ENCODE data around the gene STIMATE. TPM values are rescaled to one million over a fixed set of nuclear protein-coding genes. Genes with fewer than 3 reads are reported as not detected.

STIMATE gene
- total RNA-seq, 1 donor from 2014 or later, result 12.1 TPM

DNA sequence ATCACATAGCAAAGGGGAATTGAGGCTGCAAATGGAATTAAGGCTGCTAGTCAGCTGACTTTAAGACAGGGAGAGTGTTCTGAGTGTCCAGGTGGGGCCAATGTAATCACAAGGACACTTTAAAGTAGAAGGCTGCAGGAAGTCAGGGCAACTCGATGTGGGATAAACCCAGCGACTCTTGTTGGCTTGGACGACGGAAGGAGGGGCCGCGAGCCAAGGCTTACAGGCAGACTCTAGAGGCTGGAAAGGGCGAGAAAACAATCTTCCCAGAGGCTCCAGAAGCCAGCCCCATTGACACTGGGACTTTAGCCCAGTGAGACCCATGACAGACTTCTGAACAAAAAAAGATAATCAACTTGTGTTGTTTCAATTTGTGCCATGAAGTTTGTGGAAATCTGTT, 49.6 kb downstream of the STIMATE start:
- H3K9me3 Mint-ChIP-seq (ENCODE audit: unreplicated experiment), result no peaks in the 10 kb centered on the region
- no peak overlapping the region for H3K27ac Mint-ChIP-seq (ENCODE audit: unreplicated experiment)
- H3K27me3 Mint-ChIP-seq (ENCODE audit: low read depth, unreplicated experiment), result peaks cover 2% of the 10 kb centered on the region
- Histone ChIP-seq H3K36me3 (ENCODE audit: insufficient read depth, low read length) (no peaks in the 10 kb centered on the region), H3K27me3 (ENCODE audit: insufficient read depth, low read length) (no peaks in the 10 kb centered on the region), H2AFZ (ENCODE audit: low read depth, low read length) (no peak overlapping the region), H4K20me1 (ENCODE audit: insufficient read depth, low read length) (peaks cover 4% of the 10 kb centered on the region), H3K9me3 (ENCODE audit: insufficient read depth, low read depth, low read length) (no peaks in the 10 kb centered on the region), H3K4me2 (ENCODE audit: low read length) (no peak overlapping the region), H3K79me2 (ENCODE audit: insufficient read depth, low read length) (no peaks in the 10 kb centered on the region), H3K4me3 (ENCODE audit: insufficient read depth, low read depth, low read length) (no peak overlapping the region), H3K4me1 (ENCODE audit: insufficient read depth, low read length) (no peaks in the 10 kb centered on the region), H3K9ac (ENCODE audit: low read length) (no peak overlapping the region), H3K27ac (ENCODE audit: low read depth, low read length) (no peak overlapping the region)
- FAIRE-seq, result no peak
- peaks cover 6% of the 10 kb centered on the region for H3K4me1 Mint-ChIP-seq (ENCODE audit: low read depth, unreplicated experiment)
- H3K36me3 Mint-ChIP-seq (ENCODE audit: low read depth, unreplicated experiment), result peaks cover 6% of the 10 kb centered on the region
- no peak for DNase-seq (ENCODE audit: low read depth)
- TF ChIP-seq EZH2 (IDR thresholded peaks at IDR 0.05; ENCODE audit: insufficient read depth, low read length), result no peak
- TF ChIP-seq, protein P1, sequence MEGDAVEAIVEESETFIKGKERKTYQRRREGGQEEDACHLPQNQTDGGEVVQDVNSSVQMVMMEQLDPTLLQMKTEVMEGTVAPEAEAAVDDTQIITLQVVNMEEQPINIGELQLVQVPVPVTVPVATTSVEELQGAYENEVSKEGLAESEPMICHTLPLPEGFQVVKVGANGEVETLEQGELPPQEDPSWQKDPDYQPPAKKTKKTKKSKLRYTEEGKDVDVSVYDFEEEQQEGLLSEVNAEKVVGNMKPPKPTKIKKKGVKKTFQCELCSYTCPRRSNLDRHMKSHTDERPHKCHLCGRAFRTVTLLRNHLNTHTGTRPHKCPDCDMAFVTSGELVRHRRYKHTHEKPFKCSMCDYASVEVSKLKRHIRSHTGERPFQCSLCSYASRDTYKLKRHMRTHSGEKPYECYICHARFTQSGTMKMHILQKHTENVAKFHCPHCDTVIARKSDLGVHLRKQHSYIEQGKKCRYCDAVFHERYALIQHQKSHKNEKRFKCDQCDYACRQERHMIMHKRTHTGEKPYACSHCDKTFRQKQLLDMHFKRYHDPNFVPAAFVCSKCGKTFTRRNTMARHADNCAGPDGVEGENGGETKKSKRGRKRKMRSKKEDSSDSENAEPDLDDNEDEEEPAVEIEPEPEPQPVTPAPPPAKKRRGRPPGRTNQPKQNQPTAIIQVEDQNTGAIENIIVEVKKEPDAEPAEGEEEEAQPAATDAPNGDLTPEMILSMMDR (IDR thresholded peaks at IDR 0.05; ENCODE audit: insufficient read depth, low read depth, low read length), result no peak
- no peak overlapping the region for H3K4me3 Mint-ChIP-seq (ENCODE audit: unreplicated experiment)

DNA sequence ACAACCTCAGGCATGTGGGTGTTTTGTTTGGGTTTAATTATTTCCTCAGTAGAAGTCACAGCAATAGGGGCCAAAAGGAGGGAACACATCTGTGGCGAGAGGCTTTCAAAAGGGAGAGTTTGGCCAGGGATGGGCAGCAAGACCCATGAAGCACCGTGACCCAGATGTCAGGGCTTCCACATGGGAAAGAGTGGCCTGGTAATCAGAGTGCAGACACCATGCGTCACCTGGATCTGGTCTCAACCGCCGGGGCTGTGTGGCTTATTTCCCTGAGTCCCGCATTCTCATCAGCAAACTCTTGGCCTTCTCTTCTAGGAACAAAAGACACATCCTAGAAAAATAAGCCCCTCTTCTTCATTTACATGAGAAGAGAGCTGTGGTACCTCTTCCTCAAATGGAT, 50.1 kb downstream of the STIMATE start:
- no peak for FAIRE-seq
- H3K9me3 Mint-ChIP-seq (ENCODE audit: unreplicated experiment), result no peaks in the 10 kb centered on the region
- DNase-seq (ENCODE audit: low read depth), result no peak
- H3K4me3 Mint-ChIP-seq (ENCODE audit: unreplicated experiment), result no peak overlapping the region
- peaks cover 6% of the 10 kb centered on the region for H3K36me3 Mint-ChIP-seq (ENCODE audit: low read depth, unreplicated experiment)
- Histone ChIP-seq H3K9me3 (ENCODE audit: insufficient read depth, low read depth, low read length) (no peaks in the 10 kb centered on the region), H2AFZ (ENCODE audit: low read depth, low read length) (no peak overlapping the region), H3K4me1 (ENCODE audit: insufficient read depth, low read length) (no peaks in the 10 kb centered on the region), H3K27ac (ENCODE audit: low read depth, low read length) (no peak overlapping the region), H3K79me2 (ENCODE audit: insufficient read depth, low read length) (no peaks in the 10 kb centered on the region), H3K36me3 (ENCODE audit: insufficient read depth, low read length) (no peaks in the 10 kb centered on the region), H4K20me1 (ENCODE audit: insufficient read depth, low read length) (peaks cover 4% of the 10 kb centered on the region), H3K4me2 (ENCODE audit: low read length) (no peak overlapping the region), H3K4me3 (ENCODE audit: insufficient read depth, low read depth, low read length) (no peak overlapping the region), H3K9ac (ENCODE audit: low read length) (no peak overlapping the region), H3K27me3 (ENCODE audit: insufficient read depth, low read length) (no peaks in the 10 kb centered on the region)
- peaks cover 2% of the 10 kb centered on the region for H3K27me3 Mint-ChIP-seq (ENCODE audit: low read depth, unreplicated experiment)
- no peak for TF ChIP-seq EZH2 (IDR thresholded peaks at IDR 0.05; ENCODE audit: insufficient read depth, low read length)
- TF ChIP-seq, protein P1 (IDR thresholded peaks at IDR 0.05; ENCODE audit: insufficient read depth, low read depth, low read length), result no peak
- peaks cover 6% of the 10 kb centered on the region for H3K4me1 Mint-ChIP-seq (ENCODE audit: low read depth, unreplicated experiment)
- no peak overlapping the region for H3K27ac Mint-ChIP-seq (ENCODE audit: unreplicated experiment)

DNA sequence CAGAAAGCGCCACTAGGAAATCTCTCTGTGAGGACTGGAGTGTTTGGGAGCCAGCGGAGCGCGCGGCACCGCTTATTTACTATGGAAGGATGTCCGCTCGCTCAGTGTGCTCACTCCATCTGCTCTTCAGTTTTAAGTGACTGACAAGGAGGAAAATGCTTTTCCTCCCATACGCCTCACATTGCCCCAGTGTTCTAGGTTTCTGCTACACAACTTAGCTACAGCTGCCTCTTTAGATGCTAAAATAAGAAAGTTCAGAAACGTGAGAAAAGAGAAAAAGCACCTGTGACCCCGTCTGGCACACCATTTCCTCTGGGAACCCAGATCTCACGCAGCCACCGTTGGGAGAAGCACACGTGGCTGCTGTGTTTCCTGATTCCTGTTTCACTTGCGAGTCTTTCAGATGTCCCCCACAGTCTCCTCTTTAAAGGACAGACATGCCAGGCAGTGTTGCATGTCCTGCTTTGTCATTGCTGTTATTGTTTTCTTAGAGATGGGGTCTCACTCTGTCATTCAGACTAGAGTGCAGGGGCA, 50.8 kb downstream of the STIMATE start:
- Histone ChIP-seq H2AFZ (ENCODE audit: low read depth, low read length) (no peak overlapping the region), H3K27ac (ENCODE audit: low read depth, low read length) (no peak overlapping the region), H3K4me3 (ENCODE audit: insufficient read depth, low read depth, low read length) (no peak overlapping the region), H3K27me3 (ENCODE audit: insufficient read depth, low read length) (no peaks in the 10 kb centered on the region), H3K9me3 (ENCODE audit: insufficient read depth, low read depth, low read length) (no peaks in the 10 kb centered on the region), H4K20me1 (ENCODE audit: insufficient read depth, low read length) (no peaks in the 10 kb centered on the region), H3K79me2 (ENCODE audit: insufficient read depth, low read length) (no peaks in the 10 kb centered on the region), H3K4me1 (ENCODE audit: insufficient read depth, low read length) (peaks cover 1% of the 10 kb centered on the region), H3K36me3 (ENCODE audit: insufficient read depth, low read length) (no peaks in the 10 kb centered on the region), H3K4me2 (ENCODE audit: low read length) (no peak overlapping the region), H3K9ac (ENCODE audit: low read length) (no peak overlapping the region)
- FAIRE-seq (no peak), DNase-seq (ENCODE audit: low read depth) (no peak)
- TF ChIP-seq, protein P1 (IDR thresholded peaks at IDR 0.05; ENCODE audit: insufficient read depth, low read depth, low read length), result no peak
- no peak for TF ChIP-seq EZH2 (IDR thresholded peaks at IDR 0.05; ENCODE audit: insufficient read depth, low read length)
- H3K4me3 Mint-ChIP-seq (ENCODE audit: unreplicated experiment), result no peak overlapping the region
- H3K9me3 Mint-ChIP-seq (ENCODE audit: unreplicated experiment), result no peaks in the 10 kb centered on the region
- peaks cover 11% of the 10 kb centered on the region for H3K36me3 Mint-ChIP-seq (ENCODE audit: low read depth, unreplicated experiment)
- peaks cover 2% of the 10 kb centered on the region for H3K27me3 Mint-ChIP-seq (ENCODE audit: low read depth, unreplicated experiment)
- H3K4me1 Mint-ChIP-seq (ENCODE audit: low read depth, unreplicated experiment), result peaks cover 8% of the 10 kb centered on the region
- H3K27ac Mint-ChIP-seq (ENCODE audit: unreplicated experiment), result no peak overlapping the region
